ENCODE results near the gene LYSMD1.

- no peak for TF ChIP-seq ZNF561 (tag by site-specific recombination; IDR thresholded peaks at IDR 0.05; ENCODE audit: borderline replicate concordance)
- no peak for TF ChIP-seq ZNF324 (tag by site-specific recombination; IDR thresholded peaks at IDR 0.05)
- no peak for TF ChIP-seq CTCF (tag by site-specific recombination; IDR thresholded peaks at IDR 0.05)
- no peak for TF ChIP-seq ZSCAN5A (tag by site-specific recombination; IDR thresholded peaks at IDR 0.05)
- no peak for TF ChIP-seq ZFP41 (tag by site-specific recombination; IDR thresholded peaks at IDR 0.05; ENCODE audit: borderline replicate concordance)
- no peak for TF ChIP-seq ZNF510 (tag by site-specific recombination; IDR thresholded peaks at IDR 0.05; ENCODE audit: insufficient replicate concordance)
- no peak for TF ChIP-seq ZNF704 (tag by site-specific recombination; IDR thresholded peaks at IDR 0.05)
Observed at GRCh38 chr1:151210830-151211229, 45.1 kb upstream of the LYSMD1 start.
